ENCODE measurements around the gene POC5.
"Not testable (repeated sequence)": the region's sequence is repeated elsewhere in the genome, so short reads cannot be mapped to it uniquely, and the experiment has no call there.

The POC5 gene

DNA sequence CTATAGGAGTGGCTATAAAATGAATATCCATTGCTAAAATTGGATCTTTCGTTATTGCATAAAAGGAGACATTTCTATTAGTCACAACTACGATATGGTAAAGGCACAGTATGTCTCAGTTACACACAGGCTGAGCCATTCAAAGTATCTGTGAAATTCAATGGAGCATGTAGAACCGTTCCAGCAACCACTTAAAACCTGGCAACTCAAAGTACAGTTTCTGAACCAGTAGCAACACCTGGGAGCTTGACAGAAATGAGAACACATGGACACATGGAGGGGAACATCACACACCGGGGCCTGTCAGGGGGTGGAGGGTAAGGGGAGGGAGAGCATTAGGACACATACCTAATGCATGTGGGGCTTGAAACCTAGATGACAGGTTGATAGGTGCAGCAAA lies 15.4 kb downstream of the POC5 start:
- H3K4me1 ChIP-seq (ENCODE audit: control insufficient read depth, insufficient read depth, low read length): no peaks in the 10 kb centered on the region
- no peaks in the 10 kb centered on the region for H3K9me3 ChIP-seq (replicated peaks; ENCODE audit: low read length)
- H3K4me3 ChIP-seq (ENCODE audit: low read length): no peak overlapping the region
- no peak overlapping the region for H3K4me2 ChIP-seq (ENCODE audit: low read length)
- H3K9ac ChIP-seq (ENCODE audit: low read depth, low read length): no peak overlapping the region
- H3K36me3 ChIP-seq (ENCODE audit: insufficient read depth, low read length): peaks cover 15% of the 10 kb centered on the region
- no peaks in the 10 kb centered on the region for H3K27me3 ChIP-seq (ENCODE audit: control insufficient read depth, insufficient read depth, low read length)

DNA sequence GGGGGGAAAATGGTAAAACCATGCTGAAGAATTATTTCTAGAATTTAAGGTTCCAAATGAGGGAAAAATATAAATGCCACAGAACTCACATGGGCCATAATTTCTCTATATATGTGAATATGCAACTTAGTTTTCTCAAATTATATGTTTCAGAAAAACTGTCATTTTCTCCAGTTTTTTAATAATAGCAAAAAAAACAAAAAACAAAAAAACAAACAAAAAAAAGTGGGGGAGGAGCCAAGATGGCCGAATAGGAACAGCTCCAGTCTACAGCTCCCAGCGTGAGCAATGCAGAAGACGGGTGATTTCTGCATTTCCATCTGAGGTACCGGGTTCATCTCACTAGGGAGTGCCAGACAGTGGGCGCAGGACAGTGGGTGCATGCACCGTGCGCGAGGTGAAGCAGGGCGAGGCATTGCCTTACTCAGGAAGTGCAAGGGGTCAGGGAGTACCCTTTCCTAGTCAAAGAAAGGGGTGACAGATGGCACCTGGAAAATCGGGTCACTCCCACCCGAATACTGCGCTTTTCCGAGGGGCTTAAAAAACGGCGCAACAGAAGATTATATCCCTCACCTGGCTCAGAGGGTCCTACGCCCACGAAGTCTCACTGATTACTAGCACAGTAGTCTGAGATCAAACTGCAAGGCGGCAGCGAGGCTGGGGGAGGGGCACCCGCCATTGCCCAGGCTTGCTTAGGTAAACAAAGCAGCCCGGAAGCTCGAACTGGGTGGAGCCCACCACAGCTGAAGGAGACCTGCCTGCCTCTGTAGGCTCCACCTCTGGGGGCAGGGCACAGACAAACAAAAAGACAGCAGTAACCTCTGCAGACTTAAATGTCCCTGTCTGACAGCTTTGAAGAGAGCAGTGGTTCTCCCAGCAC lies 21.5 kb downstream of the POC5 start:
- H3K36me3 ChIP-seq (ENCODE audit: insufficient read depth, low read length); H3K27me3 ChIP-seq (ENCODE audit: control insufficient read depth, insufficient read depth, low read length); H3K9me3 ChIP-seq (replicated peaks; ENCODE audit: low read length); H3K4me2 ChIP-seq (ENCODE audit: low read length); H3K4me3 ChIP-seq (ENCODE audit: low read length); H3K4me1 ChIP-seq (ENCODE audit: control insufficient read depth, insufficient read depth, low read length); H3K9ac ChIP-seq (ENCODE audit: low read depth, low read length): not testable (repeated sequence)

DNA sequence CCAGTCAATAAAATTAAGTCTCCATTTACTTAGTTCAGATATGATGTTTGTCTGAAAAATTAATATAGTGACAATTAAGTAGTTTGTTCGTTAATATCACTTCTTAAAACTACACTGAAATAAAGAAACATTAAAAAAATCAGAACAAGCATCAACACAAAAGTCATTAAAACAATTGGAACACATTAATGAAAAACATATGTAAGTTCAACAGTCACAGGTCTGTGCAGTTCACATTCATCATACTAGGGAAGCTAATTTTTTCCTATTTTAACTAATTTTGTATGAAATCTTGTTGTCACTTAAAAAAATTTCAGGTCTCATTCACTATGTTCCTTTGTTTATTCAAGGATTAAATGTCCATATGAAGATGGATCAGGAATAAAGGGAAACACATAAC lies 22.5 kb downstream of the POC5 start:
- peaks cover 12% of the 10 kb centered on the region for H3K36me3 ChIP-seq (ENCODE audit: insufficient read depth, low read length)
- H3K4me2 ChIP-seq (ENCODE audit: low read length): no peak overlapping the region
- H3K9me3 ChIP-seq (replicated peaks; ENCODE audit: low read length): no peaks in the 10 kb centered on the region
- no peaks in the 10 kb centered on the region for H3K4me1 ChIP-seq (ENCODE audit: control insufficient read depth, insufficient read depth, low read length)
- H3K4me3 ChIP-seq (ENCODE audit: low read length): no peak overlapping the region
- no peak overlapping the region for H3K9ac ChIP-seq (ENCODE audit: low read depth, low read length)
- no peaks in the 10 kb centered on the region for H3K27me3 ChIP-seq (ENCODE audit: control insufficient read depth, insufficient read depth, low read length)

DNA sequence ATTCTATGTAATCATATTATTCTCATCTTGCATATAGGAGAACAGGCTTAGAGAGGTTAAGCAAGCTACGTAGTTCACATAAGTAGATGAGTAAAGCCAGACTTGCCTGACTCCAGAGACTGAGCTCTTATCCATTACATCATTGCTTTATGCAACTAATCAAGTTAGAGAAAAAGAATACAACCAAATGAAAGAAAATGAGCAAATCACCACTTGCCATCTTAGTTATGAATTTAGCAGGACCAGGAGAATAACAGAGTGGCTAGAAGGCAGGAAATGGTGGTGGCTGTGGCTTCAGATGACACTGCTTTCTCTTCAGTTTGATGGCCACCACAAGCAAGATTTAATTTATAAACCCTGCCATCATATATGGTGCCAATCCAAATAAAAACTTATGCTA lies 26.6 kb downstream of the POC5 start:
- Histone ChIP-seq H3K9me3 (replicated peaks; ENCODE audit: low read length) (no peaks in the 10 kb centered on the region), H3K27me3 (ENCODE audit: control insufficient read depth, insufficient read depth, low read length) (no peaks in the 10 kb centered on the region), H3K4me2 (ENCODE audit: low read length) (no peak overlapping the region), H3K4me1 (ENCODE audit: control insufficient read depth, insufficient read depth, low read length) (no peaks in the 10 kb centered on the region), H3K36me3 (ENCODE audit: insufficient read depth, low read length) (peaks cover 30% of the 10 kb centered on the region), H3K9ac (ENCODE audit: low read depth, low read length) (no peak overlapping the region), H3K4me3 (ENCODE audit: low read length) (no peak overlapping the region)

DNA sequence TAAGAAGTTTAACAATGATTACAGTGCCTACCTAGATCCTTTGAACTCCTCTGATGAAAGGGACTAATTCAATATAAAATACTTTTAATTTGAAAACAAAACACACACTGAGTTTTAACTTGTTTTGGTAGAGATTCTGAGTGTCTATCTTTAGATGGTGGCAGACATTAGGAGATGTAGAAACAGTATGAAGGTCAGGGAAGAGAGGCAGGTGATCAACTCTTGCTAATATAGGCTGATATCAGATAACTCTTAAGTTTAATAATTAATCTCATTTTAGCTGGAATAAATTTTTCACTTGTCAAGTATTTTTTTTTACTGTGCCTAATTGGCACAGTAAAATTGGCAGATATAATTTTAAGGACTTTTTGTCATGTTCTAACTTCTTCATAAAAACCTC lies 30.8 kb downstream of the POC5 start:
- Histone ChIP-seq H3K27me3 (ENCODE audit: control insufficient read depth, insufficient read depth, low read length) (no peaks in the 10 kb centered on the region), H3K4me2 (ENCODE audit: low read length) (no peak overlapping the region), H3K4me1 (ENCODE audit: control insufficient read depth, insufficient read depth, low read length) (no peaks in the 10 kb centered on the region), H3K9ac (ENCODE audit: low read depth, low read length) (no peak overlapping the region), H3K9me3 (replicated peaks; ENCODE audit: low read length) (no peaks in the 10 kb centered on the region), H3K36me3 (ENCODE audit: insufficient read depth, low read length) (peaks cover 32% of the 10 kb centered on the region), H3K4me3 (ENCODE audit: low read length) (no peak overlapping the region)

DNA sequence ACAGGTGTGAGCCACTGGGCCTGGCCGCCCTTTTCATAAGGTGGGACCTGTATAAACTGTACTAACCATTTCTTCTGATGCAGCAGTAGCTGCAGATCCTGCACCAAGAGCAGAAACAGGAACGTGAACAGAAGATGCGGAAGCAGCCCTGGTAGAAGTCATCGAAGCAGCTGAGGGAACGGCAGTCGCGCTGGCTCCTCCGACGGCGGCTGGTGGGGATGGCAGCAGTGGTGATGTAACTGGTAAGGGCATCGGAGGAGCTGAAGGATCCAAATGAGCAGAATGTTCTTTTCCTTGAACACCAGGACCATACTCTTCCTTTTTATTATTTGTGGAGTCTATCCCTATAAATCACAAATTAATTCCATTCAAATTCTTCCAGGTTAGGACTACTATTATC lies 32.1 kb downstream of the POC5 start:
- H3K4me1 ChIP-seq (ENCODE audit: control insufficient read depth, insufficient read depth, low read length): peaks cover 7% of the 10 kb centered on the region
- H3K4me3 ChIP-seq (ENCODE audit: low read length): no peak overlapping the region
- peaks cover 25% of the 10 kb centered on the region for H3K36me3 ChIP-seq (ENCODE audit: insufficient read depth, low read length)
- no peak overlapping the region for H3K4me2 ChIP-seq (ENCODE audit: low read length)
- no peaks in the 10 kb centered on the region for H3K27me3 ChIP-seq (ENCODE audit: control insufficient read depth, insufficient read depth, low read length)
- H3K9me3 ChIP-seq (replicated peaks; ENCODE audit: low read length): no peaks in the 10 kb centered on the region
- H3K9ac ChIP-seq (ENCODE audit: low read depth, low read length): no peak overlapping the region

DNA sequence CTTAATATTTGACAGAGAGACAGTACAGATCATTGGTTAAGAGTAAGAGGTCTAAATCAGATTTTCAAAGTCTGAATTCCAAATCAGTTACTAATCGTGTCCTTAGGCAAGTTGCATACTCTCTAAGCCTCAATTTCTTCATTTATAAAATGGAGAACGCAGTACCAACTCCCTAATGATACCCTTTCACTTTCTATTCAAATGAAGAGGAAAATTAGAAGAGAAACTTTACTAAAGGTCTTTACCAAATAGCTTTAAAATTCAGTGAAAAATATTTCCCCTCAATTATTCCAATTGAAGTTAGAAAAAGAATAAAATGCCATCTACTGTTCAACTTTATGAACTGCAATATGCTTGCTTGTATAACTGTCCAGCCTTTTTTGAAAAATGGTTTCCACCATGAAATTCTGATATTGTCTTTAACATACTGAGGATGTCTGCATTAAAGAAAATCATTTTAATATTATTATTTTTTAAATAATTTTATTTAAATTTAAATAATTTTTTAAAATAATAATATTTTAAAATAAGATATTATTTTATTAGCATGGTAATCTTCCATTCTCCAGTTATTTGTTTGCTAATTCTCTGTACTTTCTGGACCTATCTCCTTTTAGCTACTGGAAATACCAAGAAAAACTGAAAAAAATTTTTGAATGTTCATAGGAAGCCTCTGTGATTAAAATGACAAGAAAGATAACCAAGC lies 36.0 kb downstream of the POC5 start:
- Histone ChIP-seq H3K4me3 (ENCODE audit: low read length) (peak overlapping the region; percentile 41), H3K9me3 (replicated peaks; ENCODE audit: low read length) (no peaks in the 10 kb centered on the region), H3K36me3 (ENCODE audit: insufficient read depth, low read length) (peaks cover 6% of the 10 kb centered on the region), H3K4me1 (ENCODE audit: control insufficient read depth, insufficient read depth, low read length) (peaks cover 7% of the 10 kb centered on the region), H3K4me2 (ENCODE audit: low read length) (peak overlapping the region; percentile 73), H3K9ac (ENCODE audit: low read depth, low read length) (peak overlapping the region; percentile 50), H3K27me3 (ENCODE audit: control insufficient read depth, insufficient read depth, low read length) (no peaks in the 10 kb centered on the region)

DNA sequence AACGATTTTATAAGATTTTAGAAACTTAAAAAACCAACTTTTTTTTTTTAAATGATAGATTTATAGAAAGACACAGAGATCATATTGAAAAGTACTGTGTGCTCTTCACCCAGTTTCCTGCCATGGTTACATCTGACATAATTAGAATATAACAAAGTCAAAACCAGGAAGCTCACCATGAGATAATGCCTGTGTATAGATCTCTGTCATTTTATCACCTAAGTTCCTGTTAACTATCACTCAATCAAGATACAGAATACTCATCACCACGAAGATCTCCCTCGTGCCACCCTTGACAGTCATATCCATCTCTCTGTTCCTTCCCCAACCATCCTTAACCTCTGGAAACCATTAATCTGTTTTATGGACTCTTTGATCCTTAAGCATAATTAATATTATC lies 39.1 kb downstream of the POC5 start:
- H3K4me1 ChIP-seq (ENCODE audit: control insufficient read depth, insufficient read depth, low read length): peaks cover 8% of the 10 kb centered on the region
- H3K4me3 ChIP-seq (ENCODE audit: low read length): no peak overlapping the region
- no peaks in the 10 kb centered on the region for H3K9me3 ChIP-seq (replicated peaks; ENCODE audit: low read length)
- H3K9ac ChIP-seq (ENCODE audit: low read depth, low read length): no peak overlapping the region
- H3K36me3 ChIP-seq (ENCODE audit: insufficient read depth, low read length): peaks cover 2% of the 10 kb centered on the region
- no peak overlapping the region for H3K4me2 ChIP-seq (ENCODE audit: low read length)
- no peaks in the 10 kb centered on the region for H3K27me3 ChIP-seq (ENCODE audit: control insufficient read depth, insufficient read depth, low read length)

DNA sequence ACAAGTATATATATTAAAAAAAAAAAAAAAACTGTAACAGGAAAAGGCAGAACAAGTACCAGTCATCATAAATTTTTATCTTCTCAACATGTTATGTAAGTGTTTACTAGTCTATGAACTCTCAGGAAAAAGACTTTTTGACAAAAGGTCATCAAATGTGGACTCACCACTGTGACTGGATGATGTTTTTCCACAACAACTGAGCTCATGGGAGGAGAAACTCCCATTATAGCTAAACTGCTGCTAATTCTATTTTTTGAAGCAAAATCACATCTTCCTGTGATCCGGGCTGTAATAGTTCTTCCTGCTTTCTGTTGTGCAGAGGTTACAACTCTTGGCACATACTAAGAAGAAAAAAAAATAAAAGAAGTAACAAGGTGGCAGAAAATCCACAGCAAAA lies 39.6 kb downstream of the POC5 start:
- Histone ChIP-seq H3K36me3 (ENCODE audit: insufficient read depth, low read length) (peaks cover 2% of the 10 kb centered on the region), H3K4me2 (ENCODE audit: low read length) (no peak overlapping the region), H3K4me3 (ENCODE audit: low read length) (no peak overlapping the region), H3K27me3 (ENCODE audit: control insufficient read depth, insufficient read depth, low read length) (no peaks in the 10 kb centered on the region), H3K4me1 (ENCODE audit: control insufficient read depth, insufficient read depth, low read length) (peaks cover 13% of the 10 kb centered on the region), H3K9ac (ENCODE audit: low read depth, low read length) (no peak overlapping the region), H3K9me3 (replicated peaks; ENCODE audit: low read length) (no peaks in the 10 kb centered on the region)

DNA sequence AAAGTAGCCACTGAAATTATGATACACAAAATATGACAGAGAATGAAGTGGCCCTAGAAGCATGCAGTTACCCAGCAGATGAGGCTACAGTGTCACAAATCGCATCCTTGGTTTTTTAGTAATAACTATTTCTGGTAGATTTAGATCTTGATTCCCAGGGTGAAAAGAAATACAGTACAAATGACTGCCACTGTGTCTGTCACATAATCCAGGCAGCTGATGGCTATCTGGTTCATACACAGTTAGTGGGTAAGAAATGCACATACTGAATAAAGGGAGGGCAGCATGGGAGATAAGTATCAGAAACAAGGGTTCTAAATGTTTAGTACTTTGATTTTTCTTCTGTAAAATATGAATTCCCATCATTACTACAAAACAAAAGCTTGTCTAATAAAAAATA lies 41.5 kb downstream of the POC5 start:
- H3K9ac ChIP-seq (ENCODE audit: low read depth, low read length): no peak overlapping the region
- peaks cover 25% of the 10 kb centered on the region for H3K4me1 ChIP-seq (ENCODE audit: control insufficient read depth, insufficient read depth, low read length)
- H3K4me3 ChIP-seq (ENCODE audit: low read length): no peak overlapping the region
- H3K4me2 ChIP-seq (ENCODE audit: low read length): no peak overlapping the region
- peaks cover 2% of the 10 kb centered on the region for H3K36me3 ChIP-seq (ENCODE audit: insufficient read depth, low read length)
- H3K9me3 ChIP-seq (replicated peaks; ENCODE audit: low read length): no peaks in the 10 kb centered on the region
- no peaks in the 10 kb centered on the region for H3K27me3 ChIP-seq (ENCODE audit: control insufficient read depth, insufficient read depth, low read length)

DNA sequence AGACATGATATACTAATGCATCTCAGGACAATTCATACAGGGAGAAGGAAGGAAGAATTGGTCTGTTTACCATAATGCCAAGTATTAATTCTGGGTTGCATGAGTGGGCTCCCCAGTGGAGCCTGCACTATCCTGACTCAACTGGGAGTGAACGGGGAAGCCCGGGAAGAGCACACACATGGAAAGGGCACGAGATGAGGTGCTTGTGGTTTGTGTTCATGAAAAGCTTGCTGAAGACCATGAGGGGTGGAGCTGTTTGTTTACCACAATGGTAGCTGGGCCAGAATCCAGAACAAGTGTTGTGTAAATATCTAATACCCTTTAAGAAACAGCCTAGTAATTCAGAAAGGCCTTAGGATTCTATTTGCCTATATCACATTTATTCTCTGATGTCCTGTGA lies 44.6 kb downstream of the POC5 start:
- no peaks in the 10 kb centered on the region for H3K27me3 ChIP-seq (ENCODE audit: control insufficient read depth, insufficient read depth, low read length)
- peaks cover 2% of the 10 kb centered on the region for H3K36me3 ChIP-seq (ENCODE audit: insufficient read depth, low read length)
- peaks cover 47% of the 10 kb centered on the region for H3K4me1 ChIP-seq (ENCODE audit: control insufficient read depth, insufficient read depth, low read length)
- H3K9me3 ChIP-seq (replicated peaks; ENCODE audit: low read length): no peaks in the 10 kb centered on the region
- H3K4me3 ChIP-seq (ENCODE audit: low read length): no peak overlapping the region
- peak overlapping the region; percentile 55 for H3K9ac ChIP-seq (ENCODE audit: low read depth, low read length)
- no peak overlapping the region for H3K4me2 ChIP-seq (ENCODE audit: low read length)

DNA sequence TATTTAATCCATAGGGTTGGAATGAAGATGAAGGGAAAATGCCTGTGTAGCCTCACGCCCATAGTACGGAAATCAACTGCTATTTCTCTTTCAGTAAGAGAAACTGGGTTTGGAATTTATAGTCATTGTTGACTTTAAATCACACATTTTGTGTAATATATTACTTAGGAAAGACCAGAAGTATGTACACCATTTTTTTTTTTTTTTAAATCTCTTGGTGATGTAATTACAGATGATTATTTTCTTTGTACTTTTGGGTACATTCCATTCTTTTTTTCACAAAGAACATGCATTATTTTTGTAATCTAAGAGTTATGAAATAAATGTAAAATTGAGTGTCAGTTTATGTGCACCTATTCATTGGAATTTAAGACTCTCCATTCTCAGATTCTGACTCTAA lies 45.7 kb downstream of the POC5 start:
- Histone ChIP-seq H3K36me3 (ENCODE audit: insufficient read depth, low read length) (peaks cover 2% of the 10 kb centered on the region), H3K9me3 (replicated peaks; ENCODE audit: low read length) (no peaks in the 10 kb centered on the region), H3K4me3 (ENCODE audit: low read length) (no peak overlapping the region), H3K4me2 (ENCODE audit: low read length) (peak overlapping the region; percentile 51), H3K27me3 (ENCODE audit: control insufficient read depth, insufficient read depth, low read length) (no peaks in the 10 kb centered on the region), H3K4me1 (ENCODE audit: control insufficient read depth, insufficient read depth, low read length) (peaks cover 47% of the 10 kb centered on the region), H3K9ac (ENCODE audit: low read depth, low read length) (peak overlapping the region; percentile 34)
